ENCODE results near the gene UGT1A9. TPM values are rescaled to one million over a fixed set of nuclear protein-coding genes. Genes with fewer than 3 reads are reported as not detected.
A peak's percentile ranks its signal among the peaks of the same experiment; 100 is the strongest.
"Not testable (repeated sequence)": the region's sequence is repeated elsewhere in the genome, so short reads cannot be mapped to it uniquely, and the experiment has no call there.

UGT1A9 gene
- not detected in 2 replicates for total RNA-seq (2014; rRNA removed; shearing (Covaris generic))
- not detected in 2 replicates for polyA plus RNA-seq (2015; cell fraction: cytosol; rRNA removed)
- polyA plus RNA-seq (2015; cell fraction: nucleus; rRNA removed), result not detected in 2 replicates

DNA sequence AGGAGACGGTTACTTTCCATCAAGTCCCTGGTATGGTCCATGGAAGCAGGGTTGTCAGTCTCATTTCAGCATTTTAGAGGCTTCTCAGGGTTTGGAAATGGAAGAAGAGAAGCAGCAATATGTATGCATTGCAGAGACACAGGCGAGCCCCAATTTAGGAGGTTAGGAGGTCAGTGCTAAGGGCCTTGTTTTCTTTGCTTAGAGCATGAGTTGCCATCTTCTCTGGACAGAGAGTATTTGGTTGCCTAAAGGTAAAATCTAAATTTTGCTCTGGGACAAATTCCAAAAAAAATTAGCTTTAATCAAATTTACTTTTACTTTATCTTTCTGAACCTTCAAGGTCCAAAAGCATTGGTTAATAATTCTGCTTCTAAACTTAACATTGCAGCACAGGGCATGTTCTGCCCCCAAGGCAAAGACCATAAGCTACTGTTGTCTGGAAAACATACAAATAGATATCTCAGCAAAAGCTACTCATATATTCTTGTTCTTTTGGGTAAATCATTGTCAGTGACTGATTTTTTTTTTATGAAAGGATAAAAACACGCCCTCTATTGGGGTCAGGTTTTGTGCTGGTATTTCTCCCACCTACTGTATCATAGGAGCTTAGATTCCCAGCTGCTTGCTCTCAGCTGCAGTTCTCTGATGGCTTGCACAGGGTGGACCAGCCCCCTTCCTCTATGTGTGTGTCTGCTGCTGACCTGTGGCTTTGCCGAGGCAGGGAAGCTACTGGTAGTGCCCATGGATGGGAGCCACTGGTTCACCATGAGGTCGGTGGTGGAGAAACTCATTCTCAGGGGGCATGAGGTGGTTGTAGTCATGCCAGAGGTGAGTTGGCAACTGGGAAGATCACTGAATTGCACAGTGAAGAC, at the start of gene UGT1A9:
Gene UGT1A9 (plus strand): TSS at position 609 of the 872 bp plus-strand sequence. CDS start 37 bp downstream, at position 646.
- in situ Hi-C loops (cut with HindIII; ENCODE audit: low pct_unique_long_range_greater_than_20kb, low sequenced_read_pairs), result no loop called here
- no peak for DNase-seq (ENCODE audit: low read depth, low spot score)

DNA sequence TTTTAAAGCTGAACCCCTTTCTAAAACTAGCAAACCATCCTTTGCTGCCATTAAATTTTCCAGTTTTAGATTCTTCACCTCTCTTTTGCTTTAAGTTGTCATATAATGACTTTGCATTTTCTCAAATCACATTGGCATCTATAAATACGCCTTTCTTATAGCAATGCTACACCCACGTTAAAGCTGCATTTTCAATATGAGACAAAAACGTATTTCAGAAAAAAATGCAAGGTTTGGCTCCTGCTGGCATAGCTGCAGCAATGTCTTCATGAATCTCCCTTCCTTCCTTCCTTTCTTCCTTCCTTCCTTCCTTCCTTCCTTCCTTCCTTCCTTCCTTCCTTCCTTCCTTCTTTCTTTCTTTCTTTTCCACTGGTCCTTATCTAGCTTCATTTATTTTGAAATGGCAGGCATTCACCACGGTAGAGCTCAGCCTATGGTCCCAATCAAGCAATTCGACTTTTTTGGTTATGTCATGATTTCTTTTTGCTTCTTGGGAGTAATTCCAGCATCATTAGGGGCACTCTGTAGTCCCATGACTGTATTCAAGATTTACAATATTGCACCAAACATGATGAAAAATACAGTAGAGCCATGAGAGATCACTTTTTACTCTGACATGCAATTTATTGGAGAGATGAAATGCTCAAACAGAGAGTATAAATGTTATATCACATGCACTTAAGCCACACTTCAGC, 44.2 kb upstream of the UGT1A9 start:
- no peak for DNase-seq (ENCODE audit: low read depth, low spot score)
- in situ Hi-C loops (cut with HindIII; ENCODE audit: low pct_unique_long_range_greater_than_20kb, low sequenced_read_pairs), result no loop called here

DNA sequence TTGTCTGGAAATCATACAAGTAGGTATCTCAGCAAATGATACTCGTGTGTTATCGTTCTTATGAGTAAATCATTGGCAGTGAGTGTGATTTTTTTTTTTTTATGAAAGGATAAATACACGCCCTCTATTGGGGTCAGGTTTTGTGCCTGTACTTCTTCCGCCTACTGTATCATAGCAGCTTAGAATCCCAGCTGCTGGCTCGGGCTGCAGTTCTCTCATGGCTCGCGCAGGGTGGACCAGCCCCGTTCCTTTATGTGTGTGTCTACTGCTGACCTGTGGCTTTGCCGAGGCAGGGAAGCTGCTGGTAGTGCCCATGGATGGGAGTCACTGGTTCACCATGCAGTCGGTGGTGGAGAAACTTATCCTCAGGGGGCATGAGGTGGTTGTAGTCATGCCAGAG, 35.4 kb upstream of the UGT1A9 start, which contains the start of gene UGT1A10:
Gene UGT1A10 (plus strand): TSS at position 143 of the 400 bp plus-strand sequence. CDS start 75 bp downstream, at position 218.
- in situ Hi-C loops (cut with HindIII; ENCODE audit: low pct_unique_long_range_greater_than_20kb, low sequenced_read_pairs); DNase-seq (ENCODE audit: low read depth, low spot score): not testable (repeated sequence)

DNA sequence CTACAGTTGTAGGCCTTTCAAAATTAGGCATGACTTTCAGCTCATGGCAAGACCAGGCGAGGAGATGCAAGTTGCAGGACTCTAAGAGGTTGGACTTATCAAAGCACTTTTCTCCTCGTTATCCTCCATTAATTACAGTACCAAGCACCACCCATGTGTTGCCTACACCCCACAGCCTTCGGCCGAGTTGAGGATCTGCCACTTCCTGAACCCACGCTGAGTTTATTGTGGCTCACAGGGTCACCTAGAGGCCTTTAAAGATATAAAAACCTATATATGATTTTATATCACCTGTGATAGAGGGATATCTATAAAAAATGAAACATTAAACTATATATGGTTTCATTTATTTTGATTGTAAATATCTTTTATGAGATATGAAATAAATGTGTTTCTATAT, 32.9 kb upstream of the UGT1A9 start:
- no peak for DNase-seq (ENCODE audit: low read depth, low spot score)
- in situ Hi-C loops (cut with HindIII; ENCODE audit: low pct_unique_long_range_greater_than_20kb, low sequenced_read_pairs), result no loop called here

DNA sequence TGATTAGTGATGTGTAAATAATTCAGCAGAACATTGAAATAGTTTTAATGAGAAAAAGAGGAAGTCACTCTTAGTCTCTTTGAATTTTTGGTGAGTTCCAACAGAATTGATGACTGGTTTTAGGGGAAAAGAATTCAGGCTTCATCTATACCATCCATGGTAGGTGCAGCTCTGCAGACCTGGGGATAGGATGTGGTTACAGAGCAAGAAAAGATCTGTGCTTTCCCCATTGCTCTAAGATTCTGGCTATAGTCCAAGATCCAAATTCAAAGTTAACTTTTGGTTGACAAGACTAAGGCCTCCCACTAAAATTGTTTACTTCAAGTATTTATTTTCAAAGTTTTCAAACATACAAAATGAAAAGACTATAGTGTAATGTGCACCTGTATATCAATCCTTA, 31.8 kb upstream of the UGT1A9 start:
- no peak for DNase-seq (ENCODE audit: low read depth, low spot score)
- in situ Hi-C loops (cut with HindIII; ENCODE audit: low pct_unique_long_range_greater_than_20kb, low sequenced_read_pairs), result no loop called here

DNA sequence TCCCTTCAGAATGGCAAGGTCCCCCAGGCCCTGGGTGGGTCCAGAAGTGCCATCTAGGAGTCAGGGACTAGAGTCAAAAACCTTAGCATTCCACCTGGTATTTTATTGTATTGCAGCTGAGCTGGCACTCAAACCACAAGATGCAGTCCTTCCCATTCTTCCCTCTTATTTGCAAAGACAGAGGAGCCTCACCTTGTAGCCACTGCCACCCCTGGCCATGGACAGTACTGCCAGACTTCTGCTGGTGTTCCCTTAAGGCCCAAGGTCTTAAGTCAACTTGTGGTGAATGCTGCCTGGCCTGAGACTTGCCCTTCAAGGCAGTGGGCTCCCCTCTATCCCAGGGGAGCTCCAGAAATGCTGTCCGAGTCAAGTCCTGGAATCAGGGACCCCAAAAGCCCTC, 28.6 kb upstream of the UGT1A9 start:
- peak; percentile 44 for DNase-seq (ENCODE audit: low read depth, low spot score)
- in situ Hi-C loops (cut with HindIII; ENCODE audit: low pct_unique_long_range_greater_than_20kb, low sequenced_read_pairs), result no loop called here

DNA sequence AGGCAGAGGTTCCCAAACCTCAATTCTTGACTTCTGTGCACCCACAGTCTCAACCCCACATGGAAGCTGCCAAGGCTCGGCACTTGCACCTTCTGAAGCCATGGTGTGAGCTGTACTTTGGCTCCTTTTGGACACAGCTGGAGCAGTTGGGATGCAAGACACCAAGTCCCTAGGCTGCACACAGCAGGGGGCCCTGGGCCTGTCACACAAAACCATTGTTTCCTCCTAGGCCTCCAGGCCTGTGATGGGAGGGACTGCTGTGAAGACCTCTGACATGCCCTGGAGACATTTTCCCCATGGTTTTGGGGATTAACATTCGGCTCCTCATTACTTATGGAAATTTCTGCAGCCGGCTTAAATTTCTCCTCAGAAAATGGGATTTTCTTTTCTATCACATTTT, 25.7 kb upstream of the UGT1A9 start:
- in situ Hi-C loops (cut with HindIII; ENCODE audit: low pct_unique_long_range_greater_than_20kb, low sequenced_read_pairs); DNase-seq (ENCODE audit: low read depth, low spot score): not testable (repeated sequence)

DNA sequence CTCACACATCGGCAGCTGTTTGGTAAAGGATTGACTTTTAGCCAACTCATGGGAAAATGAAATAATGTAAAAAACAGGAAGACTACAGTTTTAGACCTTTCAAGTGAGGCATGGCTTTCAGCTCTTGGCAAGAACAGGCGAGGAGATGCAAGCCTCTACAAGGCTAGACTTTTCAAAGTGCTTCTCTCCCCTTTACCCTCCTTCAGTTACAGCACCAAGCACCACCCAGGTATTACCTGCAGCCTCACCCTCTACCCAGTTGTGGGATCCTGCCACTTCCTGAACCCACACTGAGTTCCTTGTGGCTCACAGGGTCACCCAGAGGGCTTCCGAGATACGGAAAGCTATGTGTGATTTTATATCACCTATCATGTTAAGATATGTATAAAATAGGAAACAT, 20.7 kb upstream of the UGT1A9 start:
- in situ Hi-C loops (cut with HindIII; ENCODE audit: low pct_unique_long_range_greater_than_20kb, low sequenced_read_pairs), result no loop called here
- no peak for DNase-seq (ENCODE audit: low read depth, low spot score)

DNA sequence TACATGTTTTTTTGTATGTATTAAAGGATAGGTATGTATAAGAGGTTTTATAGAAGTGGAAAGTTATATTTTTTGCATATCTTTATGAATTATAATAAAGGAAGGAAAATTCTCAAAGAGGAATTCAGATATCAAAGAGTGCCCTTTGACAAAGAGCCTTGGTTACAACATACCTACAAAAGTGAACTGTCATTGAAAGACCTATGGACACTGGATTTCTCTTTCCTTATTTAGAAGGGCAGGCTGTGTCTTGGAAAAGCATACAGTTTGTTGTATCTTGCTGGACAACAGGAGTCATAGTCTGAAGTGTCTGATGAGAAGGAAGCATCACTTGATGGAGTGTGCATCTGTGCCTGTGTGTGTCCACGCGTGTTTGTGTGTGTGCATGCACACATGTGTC, 20.3 kb upstream of the UGT1A9 start:
- DNase-seq (ENCODE audit: low read depth, low spot score), result no peak
- in situ Hi-C loops (cut with HindIII; ENCODE audit: low pct_unique_long_range_greater_than_20kb, low sequenced_read_pairs), result no loop called here

DNA sequence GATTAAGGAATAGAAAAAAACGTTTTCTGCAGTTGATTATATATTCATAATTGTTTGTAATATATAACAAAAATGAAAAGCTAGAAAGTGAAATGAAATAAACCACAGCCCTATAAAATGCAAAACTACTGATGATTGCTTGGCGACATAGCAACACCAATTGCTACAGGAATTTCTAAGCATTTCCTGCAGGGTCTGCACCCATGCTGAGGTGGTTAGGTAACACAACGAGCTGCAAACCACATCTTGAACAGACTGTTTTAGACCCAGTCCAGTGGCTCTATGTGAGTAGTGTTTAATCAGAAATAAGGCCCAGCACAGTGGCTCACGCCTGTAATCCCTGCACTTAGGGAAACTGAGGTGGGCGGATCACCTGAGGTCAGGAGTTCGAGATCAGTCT, 17.2 kb upstream of the UGT1A9 start:
- DNase-seq (ENCODE audit: low read depth, low spot score), result no peak
- in situ Hi-C loops (cut with HindIII; ENCODE audit: low pct_unique_long_range_greater_than_20kb, low sequenced_read_pairs), result no loop called here

DNA sequence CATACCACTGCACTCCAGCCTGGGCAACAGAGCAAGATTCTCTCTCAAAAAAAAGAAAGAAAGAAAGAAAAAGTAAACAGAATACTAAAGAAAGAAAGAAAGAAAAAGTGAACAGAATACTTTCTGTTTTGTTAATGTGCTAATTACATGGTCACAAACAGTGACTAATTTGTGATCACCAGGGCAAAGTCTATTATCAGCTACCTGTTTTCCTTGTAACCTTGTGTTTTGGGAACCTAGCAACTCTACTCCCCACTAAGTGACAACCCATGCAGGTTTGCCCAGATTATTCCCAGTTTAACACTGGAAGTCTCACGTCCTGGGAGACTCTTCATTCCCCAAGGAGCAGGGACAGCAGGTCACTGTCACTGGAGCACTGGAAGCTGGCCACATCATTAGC, 16.7 kb upstream of the UGT1A9 start:
- in situ Hi-C loops (cut with HindIII; ENCODE audit: low pct_unique_long_range_greater_than_20kb, low sequenced_read_pairs), result no loop called here
- DNase-seq (ENCODE audit: low read depth, low spot score), result no peak

DNA sequence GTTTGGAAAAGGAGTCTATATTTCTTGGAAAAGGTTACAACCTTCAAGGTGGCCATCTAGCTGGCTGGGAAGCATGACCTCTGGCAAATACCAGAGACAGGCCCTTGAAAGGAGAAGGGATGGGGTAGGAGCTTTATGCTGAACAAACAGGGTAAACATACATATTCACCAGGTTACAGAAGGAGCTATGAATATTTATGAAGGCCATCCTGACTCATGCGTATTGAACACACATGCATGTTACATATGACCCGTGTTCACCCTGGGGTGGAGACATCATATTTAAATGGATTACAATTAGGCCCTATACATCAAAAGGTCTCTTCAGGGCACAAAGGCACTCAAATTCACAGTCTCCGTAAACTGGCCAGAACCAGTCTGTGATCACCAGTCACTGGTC, 15.8 kb upstream of the UGT1A9 start:
- in situ Hi-C loops (cut with HindIII; ENCODE audit: low pct_unique_long_range_greater_than_20kb, low sequenced_read_pairs); DNase-seq (ENCODE audit: low read depth, low spot score): not testable (repeated sequence)

DNA sequence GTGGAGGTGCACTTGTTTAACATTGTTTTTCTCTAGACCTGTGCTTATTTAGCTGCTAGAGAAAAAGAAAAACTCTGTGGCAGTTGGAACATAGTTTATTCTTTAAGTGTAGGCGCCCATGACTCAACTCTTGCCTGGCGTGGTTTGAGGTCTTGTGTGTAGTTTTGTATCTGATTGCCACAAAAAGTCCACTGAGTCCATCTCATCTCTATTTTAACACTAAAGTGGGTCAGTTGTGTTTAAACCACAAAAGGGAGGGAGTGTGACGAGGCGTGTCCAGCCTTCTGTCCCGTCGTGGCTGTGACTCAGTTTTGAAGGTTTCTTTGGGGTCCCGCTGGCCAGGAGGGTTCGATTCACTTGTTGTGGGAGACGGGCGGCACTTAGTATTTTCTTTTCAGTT, 15.3 kb upstream of the UGT1A9 start:
- DNase-seq (ENCODE audit: low read depth, low spot score), result no peak
- in situ Hi-C loops (cut with HindIII; ENCODE audit: low pct_unique_long_range_greater_than_20kb, low sequenced_read_pairs), result no loop called here

DNA sequence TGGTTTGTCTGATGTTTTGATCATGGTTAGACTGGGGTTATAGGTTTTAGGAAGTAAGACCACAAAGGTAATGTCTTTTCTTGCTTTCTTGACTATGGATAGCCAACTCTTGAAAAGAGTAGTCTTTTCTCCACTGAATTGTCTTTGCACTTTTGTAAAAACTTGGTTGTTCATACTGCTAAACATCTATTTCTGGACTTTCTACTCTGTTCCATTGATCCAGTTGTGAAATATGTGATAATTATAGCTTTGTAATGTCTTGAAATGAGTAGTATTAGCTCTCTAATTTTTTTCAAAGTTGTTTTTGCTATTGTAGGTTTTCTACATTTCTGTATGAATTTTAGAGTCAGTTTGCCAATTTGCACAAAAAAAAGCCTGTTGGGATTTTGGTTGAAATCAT, 13.1 kb upstream of the UGT1A9 start:
- in situ Hi-C loops (cut with HindIII; ENCODE audit: low pct_unique_long_range_greater_than_20kb, low sequenced_read_pairs), result no loop called here
- DNase-seq (ENCODE audit: low read depth, low spot score), result no peak

DNA sequence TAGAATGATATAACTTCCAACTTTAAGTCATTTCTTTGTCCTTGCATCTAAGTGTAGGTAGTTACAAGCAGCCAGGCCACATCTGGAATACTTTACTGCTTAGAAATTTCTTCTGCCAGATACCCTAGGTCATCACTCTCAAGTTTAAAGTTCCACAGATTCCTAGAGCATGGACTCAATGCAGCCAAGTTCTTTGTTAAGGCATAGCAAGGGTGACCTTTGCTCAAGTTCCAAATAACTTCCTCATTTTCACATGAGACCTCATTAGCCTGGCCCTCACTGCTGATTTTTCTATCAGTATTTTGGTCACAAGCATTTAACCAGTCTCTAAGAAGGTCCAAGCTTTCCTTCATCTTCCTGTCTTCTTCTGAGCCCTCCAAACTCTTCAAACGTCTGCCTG, 7.8 kb upstream of the UGT1A9 start:
- no peak for DNase-seq (ENCODE audit: low read depth, low spot score)
- in situ Hi-C loops (cut with HindIII; ENCODE audit: low pct_unique_long_range_greater_than_20kb, low sequenced_read_pairs), result no loop called here

DNA sequence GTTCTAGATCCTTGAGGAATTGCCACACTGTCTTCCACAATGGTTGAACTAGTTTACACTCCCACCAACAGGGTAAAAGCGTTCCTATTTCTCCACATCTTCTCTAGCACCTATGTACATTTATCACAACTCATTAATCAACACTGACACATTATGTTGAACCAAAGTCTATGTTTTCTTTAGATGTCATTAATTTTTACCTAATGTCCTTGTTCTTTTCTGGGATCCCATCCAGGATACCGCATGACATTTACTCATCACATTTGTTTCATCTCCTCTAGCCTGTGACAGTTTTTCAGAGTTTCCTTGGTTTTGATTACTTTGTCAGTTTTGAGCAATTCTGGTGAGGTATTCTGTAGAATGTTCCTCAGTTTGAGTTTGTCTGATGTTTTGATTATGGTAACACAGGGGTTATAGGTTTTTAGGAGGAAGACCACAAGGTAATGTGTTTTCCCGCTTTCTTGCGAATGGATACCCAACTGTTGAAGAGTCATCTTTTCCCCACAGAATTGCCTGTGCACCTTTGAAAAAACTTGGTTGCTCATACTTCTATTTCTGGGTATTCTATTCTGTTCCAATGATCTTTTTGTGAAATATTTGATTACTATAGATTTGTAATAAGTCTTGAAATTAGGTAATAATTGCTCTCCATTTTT, 3.0 kb upstream of the UGT1A9 start:
- in situ Hi-C loops (cut with HindIII; ENCODE audit: low pct_unique_long_range_greater_than_20kb, low sequenced_read_pairs), result no loop called here
- DNase-seq (ENCODE audit: low read depth, low spot score), result no peak

DNA sequence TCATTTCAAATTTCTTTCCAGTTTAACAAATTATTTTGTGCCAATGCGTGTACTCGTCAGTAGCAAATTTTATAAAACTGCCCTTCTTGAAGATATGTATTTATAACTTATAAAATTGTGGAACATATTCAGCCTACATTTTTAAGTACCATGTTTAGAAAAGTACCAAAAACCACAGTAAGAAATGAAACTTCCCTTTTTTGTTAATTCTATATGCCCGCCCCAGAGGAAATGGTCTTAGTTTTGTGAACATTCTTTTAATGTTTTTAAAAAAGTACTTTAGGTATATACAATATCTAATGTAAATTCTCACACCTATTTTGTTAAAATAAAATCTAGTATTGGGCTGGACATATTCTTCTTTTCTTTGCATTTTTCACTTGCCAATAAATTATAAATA, 1.2 kb downstream of the UGT1A9 start:
- in situ Hi-C loops (cut with HindIII; ENCODE audit: low pct_unique_long_range_greater_than_20kb, low sequenced_read_pairs), result no loop called here

DNA sequence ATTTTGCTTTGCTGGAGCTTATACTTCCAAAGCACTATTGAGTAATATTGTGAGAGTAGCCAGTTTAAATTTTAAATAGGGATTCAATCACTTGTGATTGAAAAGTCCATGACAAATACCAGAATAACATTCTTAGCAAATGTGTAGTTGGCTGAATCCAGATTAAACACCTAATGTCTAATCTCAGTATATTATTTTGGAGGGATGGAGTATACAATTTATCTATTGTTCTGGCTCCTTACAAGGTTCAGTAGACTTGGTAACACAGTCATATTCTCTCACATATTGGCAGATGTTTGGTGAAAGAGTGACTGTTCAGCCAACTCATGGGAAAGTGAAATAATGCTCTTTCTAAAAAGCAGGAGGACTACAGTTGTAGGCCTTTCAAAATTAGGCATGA, 2.2 kb downstream of the UGT1A9 start:
- in situ Hi-C loops (cut with HindIII; ENCODE audit: low pct_unique_long_range_greater_than_20kb, low sequenced_read_pairs), result no loop called here
- no peak for DNase-seq (ENCODE audit: low read depth, low spot score)

More for the DNA sequence above, 1.2 kb downstream of the UGT1A9 start:
- no peak for DNase-seq (ENCODE audit: low read depth, low spot score)
